Mucosa of rectum (tissue), 2 donors: ENCODE results near the gene DIABLO.

Source experiments
- H3K27ac ChIP-seq, 2 donors: one replicate each; pipeline ENCODE4 v1.7.0; 2013; ENCODE audit warnings: inconsistent platforms in 2 of 2, low read depth in 2 of 2, low read length in 2 of 2
- H3K27me3 ChIP-seq, 2 donors: one replicate each; pipeline ENCODE4 v1.7.0; 2013; ENCODE audit warnings: low read length in 2 of 2; ENCODE audit not compliant: control insufficient read depth in 2 of 2, insufficient read depth in 2 of 2
- H3K36me3 ChIP-seq, 2 donors: one replicate each; pipeline ENCODE4 v1.7.0; 2013; ENCODE audit warnings: low read length in 2 of 2; ENCODE audit not compliant: control insufficient read depth in 2 of 2, insufficient read depth in 2 of 2
- H3K4me1 ChIP-seq, 2 donors: one replicate each; pipeline ENCODE4 v1.7.0; 2013; ENCODE audit warnings: low read length in 2 of 2, mild to moderate bottlenecking in 1 of 2; ENCODE audit not compliant: control insufficient read depth in 2 of 2, insufficient read depth in 2 of 2
- H3K4me3 ChIP-seq, 2 donors: one replicate each; pipeline ENCODE4 v1.7.0; 2013; ENCODE audit warnings: low read length in 2 of 2
- H3K9ac ChIP-seq, 2 donors: one replicate each; pipeline ENCODE4 v1.7.0; 2013; ENCODE audit warnings: low read length in 2 of 2, low read depth in 1 of 2, mild to moderate bottlenecking in 1 of 2
- H3K9me3 ChIP-seq, 2 donors: one replicate each; pipeline ENCODE4 v1.7.0; 2013; ENCODE audit warnings: low read length in 2 of 2; ENCODE audit not compliant: control insufficient read depth in 2 of 2
- donor health status: healthy.
- donor health status: Normal muscosa, but diverticular disease.

The DIABLO gene

GRCh38 chr12:122216445-122216844, 9.4 kb downstream of the DIABLO start:
- Histone ChIP-seq H3K27me3 (no peaks in the 10 kb centered on the region), H3K9ac (no peak overlapping the region), H3K9me3 (no peaks in the 10 kb centered on the region), H3K36me3 (peaks cover 48 to 80% of the 10 kb centered on the region in 2 donors), H3K4me3 (no peak overlapping the region), H3K27ac (no peak overlapping the region), H3K4me1 (no peaks in the 10 kb centered on the region)

- Histone ChIP-seq H3K9me3 (no peaks in the 10 kb centered on the region), H3K27ac (no peak overlapping the region), H3K36me3 (peaks cover 52 to 76% of the 10 kb centered on the region in 2 donors), H3K4me1 (no peaks in the 10 kb centered on the region), H3K9ac (no peak overlapping the region), H3K27me3 (no peaks in the 10 kb centered on the region), H3K4me3 (no peak overlapping the region)
These were observed 10.1 kb downstream of the DIABLO start for GRCh38 chr12:122215771-122216170.

- H3K36me3 ChIP-seq = peaks cover 28 to 51% of the 10 kb centered on the region in 2 donors
- H3K27ac ChIP-seq = no peak overlapping the region
- H3K9me3 ChIP-seq = no peaks in the 10 kb centered on the region
- no peak overlapping the region for H3K9ac ChIP-seq
- H3K27me3 ChIP-seq = peaks cover 6 to 17% of the 10 kb centered on the region in 2 donors
- H3K4me1 ChIP-seq = peaks cover 3 to 7% of the 10 kb centered on the region in 2 donors
- no peak overlapping the region for H3K4me3 ChIP-seq
These were observed 17.6 kb downstream of the DIABLO start for GRCh38 chr12:122208073-122208820.

- Histone ChIP-seq H3K9ac (no peak overlapping the region), H3K27ac (no peak overlapping the region), H3K4me3 (no peak overlapping the region), H3K36me3 (peaks cover 23 to 44% of the 10 kb centered on the region in 2 donors), H3K9me3 (no peaks in the 10 kb centered on the region), H3K4me1 (peaks cover 6 to 12% of the 10 kb centered on the region in 2 donors), H3K27me3 (peaks cover 8 to 17% of the 10 kb centered on the region in 2 donors)
These were observed 18.5 kb downstream of the DIABLO start for GRCh38 chr12:122207391-122207790.

GRCh38 chr12:122206976-122207375, 18.9 kb downstream of the DIABLO start:
- no peak overlapping the region for H3K27ac ChIP-seq
- H3K9ac ChIP-seq = no peak overlapping the region
- no peaks in the 10 kb centered on the region for H3K9me3 ChIP-seq
- H3K36me3 ChIP-seq = peaks cover 20 to 40% of the 10 kb centered on the region in 2 donors
- H3K27me3 ChIP-seq = peaks cover 8 to 17% of the 10 kb centered on the region in 2 donors
- peaks cover 6 to 12% of the 10 kb centered on the region in 2 donors for H3K4me1 ChIP-seq
- no peak overlapping the region for H3K4me3 ChIP-seq

GRCh38 chr12:122206111-122206881, 19.6 kb downstream of the DIABLO start:
- H3K4me3 ChIP-seq = no peak overlapping the region
- H3K9me3 ChIP-seq = no peaks in the 10 kb centered on the region
- no peak overlapping the region for H3K9ac ChIP-seq
- H3K27me3 ChIP-seq = peaks cover 13 to 21% of the 10 kb centered on the region in 2 donors
- peaks cover 6 to 12% of the 10 kb centered on the region in 2 donors for H3K4me1 ChIP-seq
- H3K36me3 ChIP-seq = peaks cover 19 to 34% of the 10 kb centered on the region in 2 donors
- H3K27ac ChIP-seq = no peak overlapping the region

- Histone ChIP-seq H3K9me3 (no peaks in the 10 kb centered on the region), H3K9ac (no peak overlapping the region), H3K27ac (no peak overlapping the region), H3K4me1 (peaks cover 12 to 13% of the 10 kb centered on the region in 2 donors), H3K36me3 (peaks cover 16 to 29% of the 10 kb centered on the region in 2 donors), H3K4me3 (no peak overlapping the region), H3K27me3 (peaks cover 15 to 28% of the 10 kb centered on the region in 2 donors)
These were observed 20.6 kb downstream of the DIABLO start for GRCh38 chr12:122205053-122205925.

GRCh38 chr12:122204167-122205052, 21.4 kb downstream of the DIABLO start:
- peak overlapping the region; percentile 31 to 61 for H3K4me3 ChIP-seq
- H3K4me1 ChIP-seq = peaks cover 12 to 13% of the 10 kb centered on the region in 2 donors
- peaks cover 13 to 21% of the 10 kb centered on the region in 2 donors for H3K36me3 ChIP-seq
- H3K27me3 ChIP-seq = peaks cover 17 to 36% of the 10 kb centered on the region in 2 donors
- no peak overlapping the region for H3K9ac ChIP-seq
- no peaks in the 10 kb centered on the region for H3K9me3 ChIP-seq
- no peak overlapping the region for H3K27ac ChIP-seq
